Panc1 (cell line): Measurements from ENCODE around the gene ZNF761. TPM values are rescaled to one million over a fixed set of nuclear protein-coding genes. Genes with fewer than 3 reads are reported as not detected.

Experiments
- ATAC-seq: fragments of 200-7000 bp; cut with Tn5 transposase; 2 replicates; pipeline ENCODE4 v1.9.1; 2020; ENCODE audit warnings: mild to moderate bottlenecking, moderate library complexity
- BruUV-seq: library from RNA; stranded (reverse); fragments of 400-500 nt; replicated peaks from 2 replicates; lab custom pipeline; 2021; lab: Mats Ljungman, UMichigan
- CTCF ChIA-PET: fragments of 300-600 bp; sonication (Branson Sonifier 250); formaldehyde crosslinking; loops from one replicate; lab custom pipeline; 2022; ENCODE audit warnings: antibody characterized with exemption; lab: Charles Lee
- POLR2A ChIA-PET: fragments of 300-600 bp; sonication (Branson Sonifier 250); formaldehyde crosslinking; loops from one replicate; lab custom pipeline; 2022; ENCODE audit warnings: antibody characterized with exemption; lab: Charles Lee
- DNase-seq: peaks from one replicate; pipeline ENCODE4 v3.0.0-alpha.2; 2010; ENCODE audit warnings: low read depth, low spot score
- H3K27ac ChIP-seq: 2 replicates; pipeline ENCODE4 v1.5.1; 2011; ENCODE audit warnings: mild to moderate bottlenecking, low read length, inconsistent platforms
- H3K27me3 ChIP-seq: fragments of 200-500 bp; sonication (Bioruptor generic); 2 replicates; pipeline ENCODE4 v1.6.0; 2014; ENCODE audit warnings: low read length, inconsistent platforms; ENCODE audit not compliant: control insufficient read depth, insufficient read depth
- H3K36me3 ChIP-seq: fragments of 200-500 bp; sonication (Bioruptor generic); 2 replicates; pipeline ENCODE4 v1.5.1; 2014; ENCODE audit warnings: inconsistent platforms, mild to moderate bottlenecking, low read length, moderate library complexity; ENCODE audit not compliant: control insufficient read depth, insufficient read depth
- H3K4me1 ChIP-seq: 2 replicates; pipeline ENCODE4 v1.5.1; 2011; ENCODE audit warnings: inconsistent platforms, mild to moderate bottlenecking, low read length, moderate library complexity; ENCODE audit not compliant: control insufficient read depth, insufficient read depth
- H3K4me3 ChIP-seq, 2 experiments: 2 replicates each; pipeline ENCODE4 v1.5.1; 2011 to 2012; ENCODE audit warnings: low read depth in 2 of 2, low read length in 2 of 2, mild to moderate bottlenecking in 2 of 2, inconsistent platforms in 1 of 2, moderate library complexity in 1 of 2
- H3K9me3 ChIP-seq: fragments of 200-500 bp; sonication (Bioruptor generic); 2 replicates; pipeline ENCODE4 v1.5.1; 2014; ENCODE audit warnings: low read depth, mild to moderate bottlenecking, inconsistent platforms, low read length, moderate library complexity; ENCODE audit not compliant: control insufficient read depth, insufficient read depth
- CTCF ChIP-seq: fragments of 450-650 bp; IDR thresholded peaks from 2 replicates; pipeline ENCODE4 v1.5.1; 2017; ENCODE audit warnings: mild to moderate bottlenecking
- POLR2AphosphoS5 ChIP-seq: IDR thresholded peaks from 2 replicates; pipeline ENCODE4 v1.6.1; 2012; ENCODE audit warnings: mild to moderate bottlenecking, low read depth, low read length, moderate library complexity
- REST ChIP-seq, 2 experiments: IDR thresholded peaks; 2 replicates each; pipeline ENCODE4 v1.6.1; 2011 to 2012; ENCODE audit warnings: low read depth in 2 of 2, control low read depth in 1 of 2, low read length in 1 of 2, mild to moderate bottlenecking in 1 of 2, moderate library complexity in 1 of 2; ENCODE audit not compliant: insufficient read depth in 1 of 2
- SIN3A ChIP-seq: IDR thresholded peaks from 2 replicates; pipeline ENCODE4 v1.6.1; 2012; ENCODE audit warnings: low read depth, mild to moderate bottlenecking, low read length, moderate library complexity, borderline replicate concordance; ENCODE audit not compliant: insufficient read depth
- TCF7L2 ChIP-seq: IDR thresholded peaks from 2 replicates; pipeline ENCODE4 v1.6.1; 2011; ENCODE audit warnings: mild to moderate bottlenecking, low read depth, low read length, inconsistent platforms
- in situ Hi-C: cut with HindIII; loops from 2 replicates; pipeline ENCODE4 v1.10.0; 2016; ENCODE audit warnings: low sequenced_read_pairs, low pct_unique_long_range_greater_than_20kb
- intact Hi-C: fragments of 100-400 bp; cut with micrococcal nuclease; formaldehyde crosslinking; loops from one replicate; pipeline ENCODE4 v1.10.0; 2022; ENCODE audit not compliant: unreplicated experiment
- total RNA-seq: library from RNA; stranded (reverse); gene quantifications from one replicate; pipeline ENCODE4 v1.2.1, GENCODE V29; 2021; ENCODE audit not compliant: unreplicated experiment

ZNF761 gene
- total RNA-seq, 1 experiment from 2014 or later: 21.8 TPM

- Histone ChIP-seq H3K4me1 (no peaks in the 10 kb centered on the region), H3K27ac (no peak overlapping the region), H3K36me3 (no peaks in the 10 kb centered on the region), H3K4me3 (no peak overlapping the region), H3K9me3 (peaks cover 15% of the 10 kb centered on the region), H3K27me3 (no peaks in the 10 kb centered on the region)
- ChIA-PET POLR2A (no interaction called here), CTCF (interaction anchor here (0.5 kb wide), 1 partner anchor 441 kb away, joined by 4 read pairs; no protein-coding TSS in a partner anchor)
- TF ChIP-seq TCF7L2 (no peak), CTCF (no peak), REST (IDR thresholded peaks at IDR 0.05; ENCODE audit: insufficient read depth in 1 of 2, low read depth in 2 of 2, low read length in 1 of 2) (no peak), SIN3A (no peak), POLR2AphosphoS5 (no peak)
- peak; percentile 17 for DNase-seq
- intact Hi-C loops: no loop called here
- 0 out of 2 replicates have a peak, but pooled peaks have one; percentile 25 for ATAC-seq
- no TSS peak for BruUV-seq
- in situ Hi-C loops: no loop called here
Observed at GRCh38 chr19:53388904-53389303, 42.9 kb upstream of the ZNF761 start.

- no peaks in the 10 kb centered on the region for H3K4me1 ChIP-seq
- ChIA-PET CTCF (no interaction called here), POLR2A (no interaction called here)
- in situ Hi-C loops: no loop called here
- H3K9me3 ChIP-seq: peaks cover 9% of the 10 kb centered on the region
- H3K27ac ChIP-seq: no peak overlapping the region
- no peaks in the 10 kb centered on the region for H3K36me3 ChIP-seq
- no peak overlapping the region for H3K4me3 ChIP-seq
- DNase-seq (no peak), ATAC-seq (no peak)
- TF ChIP-seq TCF7L2: no peak
- no peak for TF ChIP-seq REST (IDR thresholded peaks at IDR 0.05; ENCODE audit: insufficient read depth in 1 of 2, low read depth in 2 of 2, low read length in 1 of 2)
- no peak for TF ChIP-seq POLR2AphosphoS5
- TF ChIP-seq SIN3A: no peak
- TF ChIP-seq CTCF: no peak
- no TSS peak for BruUV-seq
- intact Hi-C loops: no loop called here
- H3K27me3 ChIP-seq: no peaks in the 10 kb centered on the region
Observed at GRCh38 chr19:53389571-53389970, 42.2 kb upstream of the ZNF761 start.
